HUES64 (cell line): ENCODE measurements around the gene SHROOM4.

Experiments
- H3K27ac ChIP-seq: 2 replicates; pipeline ENCODE4 v1.7.0; 2013; ENCODE audit warnings: low read depth, low read length, inconsistent platforms
- H3K27me3 ChIP-seq: 2 replicates; pipeline ENCODE4 v1.6.1; 2013; ENCODE audit warnings: mild to moderate bottlenecking, low read length; ENCODE audit not compliant: insufficient read depth
- H3K36me3 ChIP-seq: 2 replicates; pipeline ENCODE4 v1.6.1; 2013; ENCODE audit warnings: mild to moderate bottlenecking, low read length; ENCODE audit not compliant: insufficient read depth
- H3K4me1 ChIP-seq: 2 replicates; pipeline ENCODE4 v1.6.1; 2013; ENCODE audit warnings: mild to moderate bottlenecking, low read length, moderate library complexity; ENCODE audit not compliant: insufficient read depth
- H3K4me3 ChIP-seq: 2 replicates; pipeline ENCODE4 v1.5.1; 2013; ENCODE audit warnings: mild to moderate bottlenecking, low read length, moderate library complexity
- H3K9ac ChIP-seq: 2 replicates; pipeline ENCODE4 v1.6.1; 2013; ENCODE audit warnings: mild to moderate bottlenecking, low read depth, low read length
- H3K9me3 ChIP-seq: 2 replicates; pipeline ENCODE4 v1.6.1; 2013; ENCODE audit warnings: low read depth, low read length; ENCODE audit not compliant: insufficient read depth
- WGBS: fragments of 150-250, 120-280 bp; methylation state at CpG from one replicate; pipeline ENCODE4 v1.1.7; 2013; ENCODE audit warnings: missing lambda C conversion rate; 5-methylcytosine and 5-hydroxymethylcytosine counted together

SHROOM4 gene

DNA sequence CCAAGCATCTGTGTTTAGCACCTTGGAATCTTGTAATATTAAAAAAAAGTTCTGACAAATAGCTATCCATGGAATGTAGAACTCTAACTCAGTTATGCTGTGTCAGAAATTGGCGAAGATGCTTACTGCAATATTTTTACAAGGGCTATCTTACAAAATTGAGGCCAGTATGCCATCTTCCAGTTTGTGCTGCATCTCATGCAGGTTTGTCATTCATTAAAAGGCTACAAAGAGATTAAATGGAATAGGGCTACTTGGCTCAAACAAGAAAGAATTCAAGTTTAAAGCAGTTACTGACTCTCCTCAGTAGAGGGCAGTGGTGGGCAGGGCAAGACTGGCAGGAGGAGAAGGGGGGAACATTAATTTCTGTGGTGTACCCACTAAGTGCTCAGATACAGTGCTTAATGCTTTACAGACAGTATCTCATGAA, 66.5 kb downstream of the SHROOM4 start:
- no peaks in the 10 kb centered on the region for H3K36me3 ChIP-seq
- H3K9me3 ChIP-seq: no peaks in the 10 kb centered on the region
- no peak overlapping the region for H3K4me3 ChIP-seq
- no peaks in the 10 kb centered on the region for H3K4me1 ChIP-seq
- no peak overlapping the region for H3K27ac ChIP-seq
- 93% methylated on average over 1 of the region's 1 CpG for WGBS
- H3K9ac ChIP-seq: no peak overlapping the region
- no peaks in the 10 kb centered on the region for H3K27me3 ChIP-seq

DNA sequence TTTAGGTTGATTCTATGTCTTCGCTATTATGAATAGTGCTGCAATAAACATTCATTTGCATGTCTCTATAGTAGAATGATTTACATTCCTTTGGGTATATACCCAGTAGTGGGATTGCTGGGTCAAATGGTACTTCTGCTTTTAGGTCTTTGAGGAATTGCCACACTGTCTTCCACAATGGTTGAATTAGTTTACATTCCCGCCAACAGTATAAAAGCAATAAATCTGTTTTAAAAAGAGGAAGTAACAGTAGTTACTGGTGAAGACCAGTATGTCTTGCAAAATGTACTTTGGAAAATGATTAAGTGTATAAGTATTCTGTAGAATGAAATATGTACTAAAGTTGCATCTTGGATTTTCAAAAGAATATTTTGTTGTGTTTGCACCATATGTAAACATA, 77.3 kb downstream of the SHROOM4 start:
- 94% methylated on average over 2 of the region's 2 CpGs for WGBS

DNA sequence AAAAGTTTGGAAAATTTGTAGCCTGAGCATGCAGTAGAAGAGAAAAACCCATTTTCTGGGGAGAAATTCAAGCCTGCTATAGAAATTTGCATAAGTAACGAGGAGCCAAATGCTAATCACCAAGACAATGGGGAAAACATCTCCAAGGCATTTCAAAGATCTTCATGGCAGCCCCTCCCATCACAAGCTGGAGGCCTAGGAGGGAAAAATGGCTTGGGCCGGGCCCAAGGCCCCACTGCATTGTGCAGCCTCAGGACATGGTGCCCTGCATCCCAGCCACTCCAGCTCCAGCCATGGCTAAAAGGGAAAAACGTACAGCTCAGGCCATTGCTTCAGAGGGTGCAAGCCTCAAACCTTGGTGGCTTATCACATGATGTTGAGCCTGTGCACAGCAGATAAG, 87.7 kb downstream of the SHROOM4 start:
- H3K9ac ChIP-seq: no peak overlapping the region
- no peaks in the 10 kb centered on the region for H3K36me3 ChIP-seq
- 26% methylated on average over 3 of the region's 3 CpGs for WGBS
- peaks cover 12% of the 10 kb centered on the region; the same call in 1 of the 2 replicates for H3K4me1 ChIP-seq
- H3K9me3 ChIP-seq: no peaks in the 10 kb centered on the region
- no peaks in the 10 kb centered on the region for H3K27me3 ChIP-seq
- H3K27ac ChIP-seq: peak overlapping the region; percentile 52; the same call in 1 of the 2 replicates
- no peak overlapping the region for H3K4me3 ChIP-seq

More for the DNA sequence above, 77.3 kb downstream of the SHROOM4 start:
- no peak overlapping the region for H3K4me3 ChIP-seq
- no peaks in the 10 kb centered on the region for H3K27me3 ChIP-seq
- no peaks in the 10 kb centered on the region for H3K4me1 ChIP-seq
- H3K27ac ChIP-seq: no peak overlapping the region
- no peaks in the 10 kb centered on the region for H3K9me3 ChIP-seq
- H3K9ac ChIP-seq: no peak overlapping the region
- no peaks in the 10 kb centered on the region for H3K36me3 ChIP-seq

DNA sequence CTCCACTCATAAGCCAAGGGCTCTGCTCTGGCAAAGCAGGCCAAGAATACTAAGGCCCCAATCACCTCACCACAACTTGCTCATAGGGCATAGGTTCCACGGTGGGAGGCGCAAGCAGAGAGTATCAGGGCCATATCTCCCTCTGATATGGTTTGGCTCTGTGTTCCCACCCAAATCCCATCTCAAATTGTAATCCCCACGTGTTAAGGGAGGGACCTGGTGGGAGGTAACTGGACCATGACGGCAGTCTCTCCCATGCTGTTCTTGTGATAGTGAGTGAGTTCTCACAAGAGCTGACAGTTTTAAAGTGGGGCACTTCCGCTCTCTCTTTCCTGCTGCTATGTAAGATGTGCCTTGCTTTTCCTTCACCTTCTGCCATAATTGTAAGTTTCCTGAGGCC, 88.7 kb downstream of the SHROOM4 start:
- no peaks in the 10 kb centered on the region for H3K9me3 ChIP-seq
- 65% methylated on average over 2 of the region's 5 CpGs for WGBS
- H3K4me1 ChIP-seq: peaks cover 12% of the 10 kb centered on the region; the same call in 1 of the 2 replicates
- no peak overlapping the region for H3K27ac ChIP-seq
- H3K27me3 ChIP-seq: no peaks in the 10 kb centered on the region
- no peak overlapping the region for H3K9ac ChIP-seq
- H3K4me3 ChIP-seq: no peak overlapping the region
- H3K36me3 ChIP-seq: no peaks in the 10 kb centered on the region

DNA sequence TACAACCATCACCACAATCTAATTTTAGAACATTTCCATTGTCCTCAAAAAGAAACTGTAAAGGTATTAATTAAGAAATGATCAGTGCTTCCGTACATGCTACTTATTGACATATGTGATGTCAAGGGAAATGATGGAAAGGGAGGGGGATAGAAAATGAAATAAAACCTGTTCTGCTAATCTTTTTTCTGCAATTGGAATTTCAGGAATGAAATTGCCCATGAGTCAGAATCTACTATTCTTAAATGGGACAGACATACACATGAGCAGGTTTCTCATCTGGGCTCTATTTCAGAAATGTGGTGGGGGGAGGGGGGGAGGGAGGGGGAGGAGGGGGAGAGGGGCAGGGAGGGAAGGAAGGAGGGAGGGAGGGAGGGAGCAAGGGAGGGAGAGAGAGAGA, 91.0 kb downstream of the SHROOM4 start:
- WGBS: 100% methylated on average over 1 of the region's 1 CpG
- no peaks in the 10 kb centered on the region for H3K36me3 ChIP-seq
- no peak overlapping the region for H3K9ac ChIP-seq
- no peak overlapping the region for H3K4me3 ChIP-seq
- no peaks in the 10 kb centered on the region for H3K27me3 ChIP-seq
- H3K9me3 ChIP-seq: no peaks in the 10 kb centered on the region
- no peak overlapping the region for H3K27ac ChIP-seq
- peaks cover 12% of the 10 kb centered on the region; the same call in 1 of the 2 replicates for H3K4me1 ChIP-seq

DNA sequence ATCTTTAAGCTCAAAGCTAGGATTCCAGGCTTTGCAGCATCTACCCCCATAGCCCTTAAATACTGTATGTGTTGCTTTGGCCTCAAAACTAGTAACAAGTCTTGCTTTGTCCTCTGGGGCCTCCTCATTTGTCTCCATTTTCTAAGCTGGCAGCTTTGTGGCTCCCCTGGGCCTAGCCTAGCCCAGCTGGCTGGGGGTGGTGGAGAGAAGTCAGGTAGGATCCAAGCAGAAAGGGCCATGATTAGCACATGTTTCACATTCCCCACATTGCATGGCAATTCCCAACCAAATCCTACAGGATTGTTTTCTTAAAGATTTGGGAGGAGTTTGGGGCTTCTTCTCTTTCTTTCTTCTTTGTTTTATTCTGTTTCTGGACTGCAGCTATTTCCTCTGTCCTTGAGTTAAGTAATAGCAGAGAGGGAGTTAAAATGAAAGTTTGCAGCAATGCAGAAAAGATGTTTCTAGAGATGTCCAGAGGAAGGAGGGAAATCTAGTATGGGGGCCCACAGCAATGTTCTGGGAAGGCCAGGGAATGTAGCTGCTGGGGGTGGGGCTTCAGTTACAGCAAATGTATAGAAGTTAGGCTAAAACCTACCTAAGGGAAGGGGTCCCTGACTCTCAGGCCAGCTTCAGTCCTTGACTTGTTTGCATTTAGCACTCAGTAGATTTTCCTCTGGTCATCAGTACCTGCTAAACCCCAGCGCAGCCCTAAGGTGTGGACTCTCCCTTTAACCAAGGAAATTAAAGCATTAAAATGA, 92.1 kb downstream of the SHROOM4 start:
- no peak overlapping the region for H3K4me3 ChIP-seq
- peak overlapping the region; percentile 76; the same call in 1 of the 2 replicates for H3K27ac ChIP-seq
- no peaks in the 10 kb centered on the region for H3K27me3 ChIP-seq
- peak overlapping the region; percentile 36; the same call in 1 of the 2 replicates for H3K9ac ChIP-seq
- no peaks in the 10 kb centered on the region for H3K9me3 ChIP-seq
- no peaks in the 10 kb centered on the region for H3K36me3 ChIP-seq
- WGBS: 83% methylated on average over 1 of the region's 1 CpG
- peaks cover 12% of the 10 kb centered on the region; the same call in 1 of the 2 replicates for H3K4me1 ChIP-seq

DNA sequence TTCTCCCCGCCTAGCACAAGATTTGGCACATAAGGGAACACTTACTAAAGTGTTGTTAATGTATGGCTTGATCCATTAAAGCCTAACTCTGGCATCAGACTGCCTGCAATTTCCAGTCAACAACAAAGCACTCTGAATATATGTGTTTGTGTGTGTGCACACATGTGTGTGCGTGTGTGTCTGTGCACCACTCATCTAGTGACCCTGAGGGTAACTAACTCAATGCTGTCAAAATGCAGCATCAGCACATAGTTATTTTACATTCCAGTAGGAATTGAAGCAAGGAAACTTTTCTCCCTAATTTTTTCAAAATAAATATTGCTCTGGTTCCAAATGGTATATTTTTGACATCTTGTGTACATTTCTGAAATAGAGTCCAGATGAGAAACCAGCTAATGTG, 94.4 kb downstream of the SHROOM4 start:
- H3K27ac ChIP-seq: no peak overlapping the region
- no peak overlapping the region for H3K9ac ChIP-seq
- no peaks in the 10 kb centered on the region for H3K36me3 ChIP-seq
- H3K27me3 ChIP-seq: no peaks in the 10 kb centered on the region
- no CpG with 5 or more reads among the region's 2 CpGs for WGBS
- peaks cover 12% of the 10 kb centered on the region; the same call in 1 of the 2 replicates for H3K4me1 ChIP-seq
- H3K9me3 ChIP-seq: no peaks in the 10 kb centered on the region
- H3K4me3 ChIP-seq: no peak overlapping the region

DNA sequence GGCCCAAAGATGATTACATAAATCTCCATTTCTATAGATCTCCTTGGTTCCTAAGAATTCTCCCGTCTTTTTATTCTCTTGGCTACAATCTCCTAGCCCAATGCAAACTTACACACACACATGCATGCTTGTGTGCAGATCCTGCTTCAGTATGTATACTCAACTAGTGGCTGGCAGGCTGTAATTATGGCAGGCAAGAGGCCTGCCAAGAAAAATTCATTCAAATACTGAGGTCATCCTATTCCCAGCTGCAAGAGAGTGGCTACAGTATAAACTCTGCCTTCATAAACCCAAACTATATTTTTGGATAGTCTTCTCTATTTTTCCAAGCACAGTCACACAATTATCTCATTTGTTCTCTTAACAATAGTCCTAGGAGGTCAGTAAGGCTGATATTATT, 95.2 kb downstream of the SHROOM4 start:
- Histone ChIP-seq H3K27me3 (no peaks in the 10 kb centered on the region), H3K4me1 (peaks cover 12% of the 10 kb centered on the region; the same call in 1 of the 2 replicates), H3K9ac (no peak overlapping the region), H3K9me3 (no peaks in the 10 kb centered on the region), H3K36me3 (no peaks in the 10 kb centered on the region), H3K4me3 (no peak overlapping the region), H3K27ac (no peak overlapping the region)
- WGBS: 71% methylated on average over 1 of the region's 1 CpG

DNA sequence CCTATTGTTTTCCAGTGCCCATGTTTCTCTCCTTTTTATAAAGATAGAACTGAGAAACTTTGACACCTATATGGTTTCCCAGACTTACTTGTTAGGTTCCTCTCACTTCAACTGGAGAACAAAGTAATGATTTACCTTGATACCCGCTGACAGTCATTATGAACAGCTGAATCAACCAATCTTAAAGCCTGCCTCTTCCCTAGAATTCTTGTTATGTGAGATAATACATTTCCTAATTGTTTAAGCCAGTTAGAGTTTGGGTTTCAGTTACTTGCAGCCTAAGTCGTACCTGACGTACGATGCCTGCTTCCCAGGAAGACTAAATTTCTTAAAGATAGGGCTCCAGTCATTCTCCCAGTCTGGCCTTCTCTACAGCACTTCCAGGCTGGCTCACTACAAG, 97.3 kb downstream of the SHROOM4 start:
- Histone ChIP-seq H3K4me1 (peaks cover 12% of the 10 kb centered on the region), H3K9ac (no peak overlapping the region), H3K4me3 (no peak overlapping the region), H3K27me3 (no peaks in the 10 kb centered on the region), H3K36me3 (no peaks in the 10 kb centered on the region), H3K27ac (no peak overlapping the region), H3K9me3 (no peaks in the 10 kb centered on the region)
- WGBS: 96% methylated on average over 4 of the region's 4 CpGs

DNA sequence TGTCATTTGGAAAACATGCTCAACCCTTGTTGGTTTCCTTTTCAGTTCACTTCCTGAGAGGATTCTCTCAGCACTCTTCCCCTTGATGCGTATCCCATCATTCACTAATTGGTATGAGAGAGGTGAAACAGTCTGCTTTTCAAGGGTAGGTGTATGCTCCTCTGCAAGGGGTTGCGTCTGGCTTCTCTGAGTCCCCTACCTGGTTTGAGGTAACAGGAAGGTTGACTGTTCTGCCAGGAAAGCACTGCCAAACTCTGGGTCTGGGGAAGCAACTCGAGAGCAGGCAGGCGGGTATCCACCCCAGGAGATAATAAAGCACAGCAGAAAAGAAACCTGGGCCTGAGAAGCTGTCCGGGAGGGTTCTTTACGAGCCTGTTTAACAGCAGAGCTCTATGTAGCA, 101.2 kb downstream of the SHROOM4 start:
- WGBS: 64% methylated on average over 5 of the region's 6 CpGs
- no peak overlapping the region for H3K9ac ChIP-seq
- H3K9me3 ChIP-seq: no peaks in the 10 kb centered on the region
- no peaks in the 10 kb centered on the region for H3K36me3 ChIP-seq
- H3K4me1 ChIP-seq: peaks cover 32% of the 10 kb centered on the region
- no peak overlapping the region for H3K27ac ChIP-seq
- no peak overlapping the region for H3K4me3 ChIP-seq
- H3K27me3 ChIP-seq: no peaks in the 10 kb centered on the region

DNA sequence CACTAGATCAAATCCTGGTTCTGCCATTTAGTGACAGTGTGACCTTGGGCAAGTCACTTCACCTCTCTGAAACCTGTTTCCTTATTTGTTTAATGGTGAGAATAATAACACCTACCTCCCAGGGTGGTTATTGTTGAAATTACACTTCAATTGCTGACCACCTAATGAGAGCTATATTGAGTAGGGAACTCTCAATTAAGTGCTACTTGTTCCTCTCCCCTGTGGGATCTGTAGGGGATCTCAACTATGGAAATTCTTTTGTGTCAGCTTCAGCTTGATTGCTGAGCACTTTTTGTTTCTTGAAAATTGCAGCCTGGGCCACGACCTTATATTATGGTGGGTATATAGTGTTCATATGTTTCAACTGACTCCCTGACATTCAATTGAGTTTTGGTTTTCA, 102.1 kb downstream of the SHROOM4 start:
- H3K9me3 ChIP-seq: no peaks in the 10 kb centered on the region
- no peak overlapping the region for H3K4me3 ChIP-seq
- H3K27ac ChIP-seq: no peak overlapping the region
- no peaks in the 10 kb centered on the region for H3K36me3 ChIP-seq
- H3K27me3 ChIP-seq: no peaks in the 10 kb centered on the region
- no CpG with 5 or more reads among the region's 1 CpG for WGBS
- no peak overlapping the region for H3K9ac ChIP-seq
- peaks cover 39% of the 10 kb centered on the region for H3K4me1 ChIP-seq
